HG03460 (cell line): Measurements from ENCODE around the gene SUGT1.

ENCODE experiments used
- ATAC-seq: cut with Tn5 transposase; IDR thresholded peaks from one replicate; pipeline ENCODE4 v1.9.1; 2021; ENCODE audit not compliant: unreplicated experiment

SUGT1 gene

DNA sequence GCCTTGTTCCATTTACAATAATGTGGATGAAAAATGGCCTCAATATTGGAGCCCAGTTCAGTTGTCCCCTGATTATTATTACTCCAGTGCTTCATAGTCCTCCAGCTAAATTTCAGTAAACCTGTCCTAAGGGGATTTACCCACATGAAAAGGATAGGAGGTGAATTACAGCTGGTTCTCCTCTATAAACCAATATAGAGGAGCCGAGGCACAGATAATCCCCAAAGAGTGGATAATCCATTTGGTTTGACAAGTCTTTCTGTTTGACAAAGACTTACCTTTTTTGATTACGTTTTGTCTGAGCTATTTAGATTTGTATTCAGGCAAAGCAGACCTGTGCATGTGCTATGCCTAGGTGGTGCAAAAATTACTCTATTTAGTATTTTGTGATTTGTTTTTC, 84.3 kb downstream of the SUGT1 start:
- no peak for ATAC-seq

- no peak for ATAC-seq
Measured at GRCh38 chr13:52737451-52737850, 84.8 kb downstream of the SUGT1 start.

DNA sequence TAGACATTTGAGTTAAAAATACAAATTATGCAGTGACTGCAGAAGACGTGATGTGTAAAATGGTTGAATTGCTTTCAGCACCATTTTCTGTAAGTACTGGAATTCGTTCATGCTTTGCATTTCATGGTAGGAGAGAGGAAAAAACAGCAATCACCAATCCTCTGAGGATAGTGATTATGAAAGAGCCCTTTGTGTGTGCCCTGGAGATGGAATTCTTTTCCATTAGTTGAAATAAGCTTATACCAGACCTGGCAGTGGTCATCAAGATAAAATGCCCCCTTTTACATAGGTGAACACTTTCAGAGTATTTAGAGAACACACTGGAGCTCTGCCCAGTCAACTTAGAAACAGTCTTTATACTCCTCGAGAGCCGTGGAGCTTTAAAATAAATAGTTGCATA, 85.3 kb downstream of the SUGT1 start:
- no peak for ATAC-seq

DNA sequence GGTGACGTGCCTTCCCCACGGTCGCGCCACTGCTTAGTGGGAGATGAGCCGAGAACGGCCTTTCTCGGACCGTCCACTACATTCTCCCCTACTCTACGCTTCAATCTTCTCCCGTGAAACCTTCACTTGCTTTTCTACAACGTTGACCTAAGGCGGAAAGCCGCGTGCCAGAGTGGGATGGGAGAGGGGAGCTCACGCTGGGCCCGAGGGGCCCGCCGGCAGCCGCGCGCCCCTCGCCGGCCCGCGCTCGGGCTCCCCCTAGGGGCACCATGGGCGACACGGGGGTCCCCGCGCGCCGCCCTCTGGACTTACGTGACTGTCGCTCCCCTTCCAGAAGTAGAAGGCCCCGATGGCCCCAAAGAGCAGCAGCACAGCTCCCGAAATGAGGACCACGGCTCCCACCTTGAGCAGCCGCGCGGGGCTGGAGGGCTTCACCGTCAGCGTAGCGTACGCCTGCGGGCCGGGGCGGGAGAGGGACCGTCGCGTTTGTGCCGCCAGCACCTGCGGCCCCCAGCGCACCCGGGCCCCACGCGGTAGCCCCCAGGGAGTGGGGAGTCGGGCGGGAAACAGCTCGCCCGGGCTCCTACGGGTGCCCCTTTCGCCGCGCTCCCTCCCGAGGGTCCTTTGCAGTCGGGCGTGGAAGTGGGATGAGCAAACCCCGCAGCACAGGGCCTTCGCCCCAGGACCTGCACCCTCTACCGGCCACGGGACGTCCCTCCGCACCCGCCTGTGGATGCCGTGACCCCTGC, 86.3 kb downstream of the SUGT1 start:
- ATAC-seq, result no peak

DNA sequence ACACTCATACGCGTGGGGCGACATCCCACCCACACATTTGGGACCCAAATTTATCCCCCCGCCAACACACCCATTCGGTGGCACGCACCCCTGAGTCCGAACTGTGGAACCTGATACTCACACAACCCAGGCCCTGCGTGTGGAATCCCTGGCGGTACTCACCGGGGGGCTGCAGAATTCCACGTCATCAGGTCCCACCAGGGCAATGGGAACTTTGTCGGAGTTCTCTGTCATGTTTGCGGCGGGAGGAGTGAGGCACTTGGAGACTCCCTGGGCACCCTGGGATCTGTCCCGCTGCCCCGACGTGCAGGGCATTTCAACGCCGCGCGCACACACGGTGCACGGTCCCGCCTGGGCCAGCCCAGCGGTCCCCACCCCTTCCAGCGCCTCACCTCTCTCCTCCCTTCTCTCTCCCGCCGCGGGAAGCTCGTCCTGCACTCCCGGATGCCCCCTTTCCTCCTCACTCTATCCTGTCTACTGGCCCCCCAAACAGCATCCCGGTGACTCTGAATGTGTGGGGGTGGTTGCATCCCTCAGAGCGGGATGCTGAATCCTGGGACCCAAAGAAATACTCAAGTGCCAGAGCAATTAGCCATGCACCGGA, 86.9 kb downstream of the SUGT1 start, which contains the start of gene CNMD:
Gene CNMD (minus strand): TSS at position 353 of the 604 bp plus-strand sequence. CDS start 119 bp downstream, at position 234.
- ATAC-seq, result no peak

GRCh38 chr13:52743569-52743968, 90.9 kb downstream of the SUGT1 start:
- ATAC-seq, result no peak

DNA sequence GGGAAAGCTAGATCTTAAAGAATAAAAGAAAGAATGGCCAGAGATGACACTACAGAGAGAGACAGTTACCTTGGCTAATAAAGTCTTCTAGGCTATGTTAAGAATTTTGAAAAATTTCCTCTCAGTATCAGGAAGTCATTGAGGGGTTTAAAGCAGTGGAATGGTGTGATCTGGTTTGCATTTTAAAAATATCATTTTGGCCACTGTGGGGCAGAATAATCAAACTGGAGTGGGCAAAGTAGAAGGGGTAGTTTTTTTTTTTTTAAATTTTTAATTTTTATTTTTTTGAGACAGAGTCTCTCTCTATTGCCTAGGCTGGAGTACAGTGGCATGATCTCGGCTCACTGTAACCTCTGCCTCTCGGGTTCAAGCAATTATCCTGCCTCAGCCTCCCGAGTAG, 91.4 kb downstream of the SUGT1 start:
- ATAC-seq, result no peak

DNA sequence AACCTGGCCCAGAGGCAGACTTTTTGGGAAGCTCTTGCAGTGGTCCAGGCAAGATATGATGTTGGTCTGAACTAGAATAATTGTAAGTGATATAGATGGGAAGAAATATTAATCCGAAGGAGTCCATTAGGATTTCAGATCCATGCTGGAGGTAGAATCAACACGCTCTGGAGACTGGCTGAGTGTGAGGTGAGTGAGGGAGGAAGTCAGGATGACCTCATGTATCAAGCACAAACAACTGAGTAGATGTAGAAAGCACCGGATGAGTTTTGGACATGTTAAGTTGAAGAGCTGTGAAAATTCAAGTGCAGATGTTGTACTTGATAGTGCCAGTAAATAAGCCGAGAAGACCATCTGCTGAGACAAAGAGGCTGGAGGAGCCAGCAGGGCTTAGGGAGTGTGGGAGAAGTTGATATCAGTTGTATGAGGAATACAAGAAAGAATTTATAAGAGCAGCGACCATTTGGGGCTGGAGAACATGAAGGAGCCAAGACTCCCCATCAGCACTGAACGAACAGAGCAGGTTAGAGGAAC, 92.3 kb downstream of the SUGT1 start:
- no peak for ATAC-seq

DNA sequence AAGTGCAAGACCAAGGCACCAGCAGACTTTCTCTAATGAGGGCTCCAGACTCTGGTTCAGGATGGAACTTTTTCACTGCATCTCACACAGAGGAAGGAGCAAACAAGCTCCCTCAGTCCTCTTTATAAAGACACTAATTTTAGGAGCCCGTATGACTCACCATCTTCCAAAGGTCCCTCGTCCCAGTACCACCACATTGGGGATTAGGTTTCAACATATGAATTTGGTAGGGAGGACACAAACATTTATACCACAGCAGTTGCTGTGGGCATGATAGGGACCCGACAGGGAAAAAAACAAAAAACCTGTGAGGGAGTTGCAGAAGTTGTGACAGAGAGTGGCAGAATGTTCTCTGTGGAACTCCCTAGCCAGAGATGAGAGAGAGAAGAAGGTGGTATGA, 93.5 kb downstream of the SUGT1 start:
- no peak for ATAC-seq

- ATAC-seq, result no peak
Measured at GRCh38 chr13:52749419-52749818, 96.8 kb downstream of the SUGT1 start.
